H1 (cell line): ENCODE data around the gene TRIP13. TPM values are rescaled to one million over a fixed set of nuclear protein-coding genes. Genes with fewer than 3 reads are reported as not detected.

Experiments used
- CTCF ChIA-PET: fragments of 300-600 bp; sonication (Branson Sonifier 250); formaldehyde crosslinking; loops from one replicate; lab custom pipeline; 2021; ENCODE audit not compliant: partially characterized antibody; lab: Charles Lee
- POLR2A ChIA-PET: fragments of 300-600 bp; sonication (Branson Sonifier 250); formaldehyde crosslinking; loops from one replicate; lab custom pipeline; 2021; ENCODE audit warnings: inconsistent platforms; ENCODE audit not compliant: partially characterized antibody; lab: Charles Lee
- DNase-seq, 2 experiments: peaks; one replicate each; pipeline versions ENCODE4 v3.0.0 to v3.0.0-alpha.2; 2010 to 2022; ENCODE audit warnings: low spot score in 2 of 2, low read depth in 1 of 2, mixed read lengths in 1 of 2
- FAIRE-seq: peaks from 2 replicates; lab custom pipeline; 2011; peaks lifted over from hg19 to GRCh38; lab: Jason Lieb, UNC
- H2AFZ ChIP-seq: 2 replicates; pipeline ENCODE4 v1.8.1; 2012; ENCODE audit warnings: low read length, inconsistent platforms
- H2AK5ac ChIP-seq: 2 replicates; pipeline ENCODE4 v1.6.1; 2013; ENCODE audit warnings: low read depth, low read length
- H2BK120ac ChIP-seq: replicated peaks from 2 replicates; pipeline ENCODE3; 2013; ENCODE audit warnings: low read depth, low read length, inconsistent platforms
- H2BK12ac ChIP-seq: 2 replicates; pipeline ENCODE4 v1.6.1; 2013; ENCODE audit warnings: low read depth, low read length
- H2BK15ac ChIP-seq: 2 replicates; pipeline ENCODE4 v1.6.1; 2013; ENCODE audit warnings: low read length
- H2BK20ac ChIP-seq: 2 replicates; pipeline ENCODE4 v1.6.1; 2013; ENCODE audit warnings: low read length
- H2BK5ac ChIP-seq: 2 replicates; pipeline ENCODE4 v1.6.1; 2013; ENCODE audit warnings: low read depth, low read length
- H3K14ac ChIP-seq: 2 replicates; pipeline ENCODE4 v1.6.1; 2013; ENCODE audit warnings: inconsistent platforms; ENCODE audit not compliant: insufficient read length
- H3K18ac ChIP-seq: 2 replicates; pipeline ENCODE4 v1.6.1; 2013; ENCODE audit warnings: low read length; ENCODE audit errors: extremely low read depth
- H3K23ac ChIP-seq: 2 replicates; pipeline ENCODE4 v1.6.1; 2013; ENCODE audit warnings: inconsistent platforms; ENCODE audit not compliant: insufficient read length
- H3K23me2 ChIP-seq: 2 replicates; pipeline ENCODE4 v1.6.1; 2013; ENCODE audit warnings: low read depth, low read length
- H3K27ac ChIP-seq: 2 replicates; pipeline ENCODE4 v1.6.1; 2011; ENCODE audit warnings: low read depth, low read length, inconsistent platforms
- H3K27me3 ChIP-seq, 4 experiments: replicated peaks in 1 of 4; 1 replicate in 1 of 4; 2 replicates in 3 of 4; pipeline versions ENCODE4 v1.6.1 to v1.8.1; 2011 to 2013; ENCODE audit warnings: low read length in 3 of 4, mild to moderate bottlenecking in 3 of 4, inconsistent platforms in 2 of 4, mixed read lengths in 2 of 4, moderate library complexity in 1 of 4; ENCODE audit not compliant: control insufficient read depth in 3 of 4, insufficient read depth in 3 of 4; ENCODE audit errors: extremely low read depth in 1 of 4
- H3K36me3 ChIP-seq, 4 experiments: 2 replicates each; pipeline versions ENCODE4 v1.6.1 to v1.8.1; 2011 to 2013; ENCODE audit warnings: mild to moderate bottlenecking in 4 of 4, low read length in 3 of 4, moderate library complexity in 2 of 4, control low read depth in 1 of 4, inconsistent platforms in 1 of 4; ENCODE audit not compliant: insufficient read depth in 4 of 4, control insufficient read depth in 2 of 4
- H3K4ac ChIP-seq: replicated peaks from 2 replicates; pipeline ENCODE3; 2013; ENCODE audit warnings: low read length, low read depth, mixed read lengths, inconsistent platforms; ENCODE audit not compliant: insufficient read length
- H3K4me1 ChIP-seq, 4 experiments: replicated peaks in 1 of 4; 1 replicate in 1 of 4; 2 replicates in 3 of 4; pipeline versions ENCODE4 v1.6.1 to v1.8.1; 2011 to 2013; ENCODE audit warnings: low read length in 3 of 4, inconsistent platforms in 2 of 4, mixed read lengths in 1 of 4; ENCODE audit not compliant: insufficient read depth in 4 of 4, control insufficient read depth in 3 of 4
- H3K4me2 ChIP-seq, 2 experiments: 2 replicates each; pipeline versions ENCODE4 v1.6.1 to v1.8.1; 2011 to 2013; ENCODE audit warnings: low read depth in 2 of 2, low read length in 2 of 2, control low read depth in 1 of 2, inconsistent platforms in 1 of 2, mild to moderate bottlenecking in 1 of 2; ENCODE audit not compliant: insufficient read depth in 1 of 2
- H3K4me3 ChIP-seq, 4 experiments: fragments of 200-600, 300-600 bp in 1 of 4; sonication (generic), shearing (Covaris generic), sonication (Bioruptor Twin) in 1 of 4; 2 replicates each; pipeline versions ENCODE4 v1.5.1 to v1.8.1; 2011 to 2016; ENCODE audit warnings: low read length in 4 of 4, low read depth in 3 of 4, control low read depth in 2 of 4, inconsistent platforms in 2 of 4, mild to moderate bottlenecking in 2 of 4, mixed read lengths in 1 of 4, moderate library complexity in 1 of 4; ENCODE audit not compliant: insufficient read depth in 2 of 4; ENCODE audit errors: extremely low read depth in 1 of 4
- H3K56ac ChIP-seq: replicated peaks from 2 replicates; pipeline ENCODE3; 2013; ENCODE audit warnings: low read depth, mild to moderate bottlenecking, mixed read lengths, low read length, inconsistent platforms; ENCODE audit not compliant: insufficient read length
- H3K79me1 ChIP-seq: 2 replicates; pipeline ENCODE4 v1.6.1; 2013; ENCODE audit warnings: low read depth, low read length, control low read depth
- H3K79me2 ChIP-seq, 2 experiments: 2 replicates each; pipeline versions ENCODE4 v1.6.1 to v1.8.1; 2012 to 2013; ENCODE audit warnings: low read length in 2 of 2, mild to moderate bottlenecking in 2 of 2, inconsistent platforms in 1 of 2; ENCODE audit not compliant: insufficient read depth in 2 of 2, control insufficient read depth in 1 of 2
- H3K9ac ChIP-seq, 4 experiments: replicated peaks in 1 of 4; 1 replicate in 1 of 4; 2 replicates in 3 of 4; pipeline versions ENCODE4 v1.6.1 to v1.8.1; 2011 to 2013; ENCODE audit warnings: low read depth in 3 of 4, low read length in 3 of 4, control low read depth in 2 of 4, mild to moderate bottlenecking in 2 of 4, moderate library complexity in 2 of 4, inconsistent platforms in 1 of 4; ENCODE audit errors: extremely low read depth in 1 of 4
- H3K9me3 ChIP-seq, 2 experiments: 2 replicates each; pipeline versions ENCODE4 v1.6.1 to v1.8.1; 2012 to 2013; ENCODE audit warnings: mild to moderate bottlenecking in 2 of 2, moderate library complexity in 2 of 2, control low read depth in 1 of 2, inconsistent platforms in 1 of 2, low read depth in 1 of 2, low read length in 1 of 2, mixed read lengths in 1 of 2; ENCODE audit not compliant: insufficient read depth in 2 of 2
- H4K20me1 ChIP-seq, 2 experiments: replicated peaks in 1 of 2; 2 replicates each; pipeline versions ENCODE3 to v1.8.1; 2011 to 2013; ENCODE audit warnings: inconsistent platforms in 2 of 2, low read length in 2 of 2, mild to moderate bottlenecking in 1 of 2; ENCODE audit not compliant: insufficient read depth in 2 of 2, control insufficient read depth in 1 of 2
- H4K5ac ChIP-seq: 2 replicates; pipeline ENCODE4 v1.6.1; 2013; ENCODE audit warnings: low read length, low read depth, mixed read lengths, inconsistent platforms; ENCODE audit not compliant: insufficient read length
- H4K8ac ChIP-seq: 2 replicates; pipeline ENCODE4 v1.8.0; 2013; ENCODE audit warnings: mild to moderate bottlenecking, moderate library complexity, low read length, inconsistent platforms; ENCODE audit not compliant: insufficient read depth; ENCODE audit errors: extremely low read depth
- H4K91ac ChIP-seq: replicated peaks from 2 replicates; pipeline ENCODE3; 2013; ENCODE audit warnings: low read length, mixed read lengths, inconsistent platforms; ENCODE audit not compliant: insufficient read length
- BACH1 ChIP-seq: IDR thresholded peaks from 2 replicates; pipeline ENCODE4 v1.6.1; 2012; ENCODE audit warnings: low read length, improper control_type of control experiment
- CREB1 ChIP-seq: IDR thresholded peaks from 2 replicates; pipeline ENCODE4 v1.6.1; 2012; ENCODE audit warnings: inconsistent platforms
- CTBP2 ChIP-seq: IDR thresholded peaks from 2 replicates; pipeline ENCODE4 v1.7.0; 2011; ENCODE audit warnings: borderline replicate concordance, mild to moderate bottlenecking, moderate library complexity, mixed read lengths, low read length; ENCODE audit not compliant: insufficient read depth, insufficient read length
- JUN ChIP-seq: IDR thresholded peaks from 2 replicates; pipeline ENCODE4 v1.6.1; 2011; ENCODE audit warnings: low read depth, mild to moderate bottlenecking, improper control_type of control experiment, low read length
- KDM5A ChIP-seq: fragments of 200-600 bp; IDR thresholded peaks from 2 replicates; pipeline ENCODE4 v1.7.1; 2012; ENCODE audit warnings: mild to moderate bottlenecking, low read length, inconsistent platforms, mixed read lengths
- NRF1 ChIP-seq: IDR thresholded peaks from 2 replicates; pipeline ENCODE4 v1.6.1; 2011; ENCODE audit warnings: mild to moderate bottlenecking, low read depth, low read length, improper control_type of control experiment
- RBBP5 ChIP-seq: IDR thresholded peaks from 2 replicates; pipeline ENCODE4 v1.7.1; 2012; ENCODE audit warnings: low read depth, mild to moderate bottlenecking, inconsistent platforms, low read length, moderate library complexity, borderline replicate concordance
- RFX5 ChIP-seq: IDR thresholded peaks from 2 replicates; pipeline ENCODE4 v1.6.1; 2011; ENCODE audit warnings: low read depth, low read length, improper control_type of control experiment, borderline replicate concordance
- SIN3A ChIP-seq, 2 experiments: IDR thresholded peaks in 1 of 2; conservative IDR thresholded peaks in 1 of 2; 2 replicates each; pipeline ENCODE4 v1.6.1; 2011 to 2012; ENCODE audit warnings: low read length in 2 of 2, improper control_type of control experiment in 1 of 2, low read depth in 1 of 2, mild to moderate bottlenecking in 1 of 2
- SIRT6 ChIP-seq: IDR thresholded peaks from one replicate; pipeline ENCODE4 v1.7.1; 2012; ENCODE audit warnings: low read length, inconsistent platforms
- SP2 ChIP-seq: IDR thresholded peaks from 2 replicates; pipeline ENCODE4 v1.6.1; 2012; ENCODE audit warnings: mild to moderate bottlenecking, low read length, inconsistent platforms
- TAF7 ChIP-seq: optimal IDR thresholded peaks from 2 replicates; pipeline ENCODE3; 2011; ENCODE audit warnings: low read depth, mild to moderate bottlenecking, inconsistent platforms, low read length, moderate library complexity, borderline replicate concordance
- TBP ChIP-seq: IDR thresholded peaks from 2 replicates; pipeline ENCODE4 v1.6.1; 2011; ENCODE audit warnings: low read depth, low read length, improper control_type of control experiment
- TEAD4 ChIP-seq: IDR thresholded peaks from 2 replicates; pipeline ENCODE4 v1.6.1; 2012; ENCODE audit warnings: low read depth, low read length, inconsistent platforms, mixed read lengths
- ZNF274 ChIP-seq: IDR thresholded peaks from 2 replicates; pipeline ENCODE4 v1.7.0; 2012; ENCODE audit warnings: low read length, borderline replicate concordance; ENCODE audit errors: extremely low read depth
- WGBS, 2 experiments: shearing (Covaris generic) in 1 of 2; methylation state at CpG; one replicate each; pipeline versions ENCODE4 v1.1.6 to v1.1.7; 2013 to 2015; ENCODE audit warnings: low lambda C conversion rate in 2 of 2, mixed read lengths in 2 of 2, inconsistent platforms in 1 of 2, low coverage in 1 of 2, missing lambda C conversion rate in 1 of 2; ENCODE audit not compliant: insufficient replicate concordance in 2 of 2, insufficient coverage in 1 of 2, insufficient read length in 1 of 2; ENCODE audit errors: extremely low coverage in 1 of 2, missing lambda C conversion rate in 1 of 2; 5-methylcytosine and 5-hydroxymethylcytosine counted together
- polyA plus RNA-seq, 7 experiments: library from polyadenylated mRNA; depleted of rRNA in 3 of 7; stranded (reverse) in 5 of 7; unstranded in 2 of 7; fragments of >200 nt in 5 of 7; fragments of 200-250 nt in 2 of 7; gene quantifications; 1 replicate in 5 of 7; 2 replicates in 1 of 7; 4 replicates in 1 of 7; pipeline versions ENCODE4 v1.2.1 to v1.2.3, GENCODE V29; 2011 to 2013; ENCODE audit warnings: missing spikeins in 2 of 7, mixed read lengths in 2 of 7
- total RNA-seq: library from RNA; stranded (reverse); fragmentation: NEBNext Ultra II Directional; extraction: Animal tissue kit (Norgen Biotek cat#: 25700); gene quantifications from 2 replicates; pipeline ENCODE4 v1.2.1, GENCODE V29; 2021

Gene TRIP13
- total and polyA plus RNA-seq, 2 of the 8 experiments (the other 6 are each of a cell fraction or from before 2014, with no cell fraction given): 20.0 to 39.2 TPM

GRCh38 chr5:920321-920720, 27.6 kb downstream of the TRIP13 start:
- H4K91ac ChIP-seq: no peak overlapping the region
- CTCF ChIA-PET: interaction anchor here (0.8 to 3.8 kb wide), 9 partner anchors 17 to 724 kb away, joined by 3 to 19 read pairs (median 3); no protein-coding TSS in a partner anchor
- peaks cover 1 to 4% of the 10 kb centered on the region in 2 experiments for H4K20me1 ChIP-seq
- no peak overlapping the region for H2BK5ac ChIP-seq
- H3K14ac ChIP-seq: no peak overlapping the region
- POLR2A ChIA-PET: interaction anchor here (1.3 kb wide), 1 partner anchor 36 kb away, joined by 3 read pairs; no protein-coding TSS in a partner anchor
- no peak overlapping the region for H3K4me3 ChIP-seq
- H2AFZ ChIP-seq: no peak overlapping the region
- no peak overlapping the region for H3K23ac ChIP-seq
- H3K4me1 ChIP-seq: no peaks in the 10 kb centered on the region
- H2BK120ac ChIP-seq: no peak overlapping the region
- H3K18ac ChIP-seq: no peak overlapping the region
- no peak overlapping the region for H2BK20ac ChIP-seq
- H2BK12ac ChIP-seq: no peak overlapping the region
- H3K23me2 ChIP-seq: no peaks in the 10 kb centered on the region
- H3K4ac ChIP-seq: no peak overlapping the region
- no peaks in the 10 kb centered on the region for H3K79me1 ChIP-seq
- H3K36me3 ChIP-seq: peaks cover 15 to 31% (median 23%) of the 10 kb centered on the region in 4 experiments
- H2BK15ac ChIP-seq: no peak overlapping the region
- no peaks in the 10 kb centered on the region for H3K9me3 ChIP-seq
- no peak for FAIRE-seq
- no peak overlapping the region for H3K56ac ChIP-seq
- 79% methylated on average over 7 of the region's 7 CpGs; no CpG with 5 or more reads in 1 of the 2 experiments for WGBS, 2 experiments
- H4K5ac ChIP-seq: no peak overlapping the region
- H3K9ac ChIP-seq: no peak overlapping the region
- no peak for DNase-seq
- no peak overlapping the region for H2AK5ac ChIP-seq
- H3K79me2 ChIP-seq: no peaks in the 10 kb centered on the region
- no peak overlapping the region for H3K27ac ChIP-seq
- H4K8ac ChIP-seq: no peak overlapping the region
- no peaks in the 10 kb centered on the region; a peak in 2 of 7 replicates for H3K27me3 ChIP-seq
- no peak overlapping the region for H3K4me2 ChIP-seq
- no peak for TF ChIP-seq CTBP2
- no peak for TF ChIP-seq RFX5
- no peak for TF ChIP-seq SIRT6
- no peak for TF ChIP-seq ZNF274
- TF ChIP-seq TBP: no peak
- TF ChIP-seq CREB1: no peak
- no peak for TF ChIP-seq SIN3A (conservative IDR thresholded peaks at IDR 0.05 in 1 of 2, IDR thresholded peaks at IDR 0.05 in 1 of 2; ENCODE audit: low read depth in 1 of 2, low read length in 2 of 2)
- no peak for TF ChIP-seq RBBP5
- no peak for TF ChIP-seq TAF7
- TF ChIP-seq KDM5A: no peak
- no peak for TF ChIP-seq JUN
- TF ChIP-seq TEAD4: no peak
- TF ChIP-seq BACH1: no peak
- TF ChIP-seq NRF1: no peak
- no peak for TF ChIP-seq SP2
